IMR-90 (cell line): Measurements from ENCODE around the gene ADTRP. TPM values are rescaled to one million over a fixed set of nuclear protein-coding genes. Genes with fewer than 3 reads are reported as not detected.

Experiments used
- ATAC-seq: fragments of 200-7000 bp; cut with Tn5 transposase; 2 replicates; pipeline ENCODE4 v1.9.1; 2020; ENCODE audit warnings: low read depth, mild to moderate bottlenecking, moderate library complexity
- BruUV-seq: library from RNA; stranded (reverse); fragments of 400-500 nt; replicated peaks from 2 replicates; lab custom pipeline; 2021; lab: Mats Ljungman, UMichigan
- CTCF ChIA-PET: fragments of 300-600 bp; formaldehyde crosslinking; extraction: SDS; loops from one replicate; lab custom pipeline; 2021; ENCODE audit warnings: antibody characterized with exemption; lab: Yijun Ruan, JAX
- POLR2A ChIA-PET: fragments of 300-600 bp; sonication (Branson Sonifier 250); formaldehyde crosslinking; loops from one replicate; lab custom pipeline; 2022; ENCODE audit warnings: antibody characterized with exemption; ENCODE audit not compliant: unreplicated experiment; lab: Charles Lee
- DNase-seq: peaks from one replicate; pipeline ENCODE4 v3.0.0; 2013
- H2AFZ ChIP-seq: replicated peaks from 2 replicates; pipeline ENCODE3; 2013; ENCODE audit warnings: low read length, mild to moderate bottlenecking; ENCODE audit not compliant: poor library complexity
- H2AK5ac ChIP-seq: 2 replicates; pipeline ENCODE4 v1.6.1; 2013; ENCODE audit warnings: low read depth, low read length, inconsistent platforms
- H2AK9ac ChIP-seq: replicated peaks from 2 replicates; pipeline ENCODE3; 2013; ENCODE audit warnings: mild to moderate bottlenecking, low read depth, low read length, moderate library complexity; ENCODE audit not compliant: poor library complexity
- H2BK120ac ChIP-seq: 2 replicates; pipeline ENCODE4 v1.6.1; 2013; ENCODE audit warnings: low read depth, low read length, inconsistent platforms
- H2BK15ac ChIP-seq: 3 replicates; pipeline ENCODE4 v1.6.1; 2013; ENCODE audit warnings: low read depth, low read length, inconsistent platforms
- H2BK20ac ChIP-seq: 2 replicates; pipeline ENCODE4 v1.6.1; 2013; ENCODE audit warnings: low read depth, mild to moderate bottlenecking, inconsistent platforms, low read length, moderate library complexity
- H2BK5ac ChIP-seq: 2 replicates; pipeline ENCODE4 v1.6.1; 2013; ENCODE audit warnings: mild to moderate bottlenecking, low read depth, low read length, inconsistent platforms; ENCODE audit not compliant: poor library complexity, severe bottlenecking
- H3K14ac ChIP-seq: replicated peaks from 2 replicates; pipeline ENCODE4 v1.6.1; 2013; ENCODE audit warnings: low read depth, low read length, inconsistent platforms
- H3K18ac ChIP-seq: 2 replicates; pipeline ENCODE4 v1.6.1; 2013; ENCODE audit warnings: low read depth, low read length, control low read depth
- H3K23ac ChIP-seq: 2 replicates; pipeline ENCODE4 v1.6.1; 2013; ENCODE audit warnings: low read depth, low read length, inconsistent platforms
- H3K27ac ChIP-seq: 2 replicates; pipeline ENCODE4 v1.5.1; 2013; ENCODE audit warnings: mild to moderate bottlenecking, control low read depth, low read length; ENCODE audit not compliant: insufficient read depth
- H3K27me3 ChIP-seq: 2 replicates; pipeline ENCODE4 v1.6.1; 2013; ENCODE audit warnings: low read length; ENCODE audit not compliant: control insufficient read depth, insufficient read depth
- H3K36me3 ChIP-seq: 2 replicates; pipeline ENCODE4 v1.6.1; 2013; ENCODE audit warnings: low read length, mixed read lengths; ENCODE audit not compliant: control insufficient read depth, insufficient read depth
- H3K4ac ChIP-seq: 2 replicates; pipeline ENCODE4 v1.6.1; 2013; ENCODE audit warnings: low read depth, low read length, inconsistent platforms
- H3K4me1 ChIP-seq: 2 replicates; pipeline ENCODE4 v1.6.1; 2013; ENCODE audit warnings: low read length, mixed read lengths; ENCODE audit not compliant: control insufficient read depth, insufficient read depth
- H3K4me2 ChIP-seq: 2 replicates; pipeline ENCODE4 v1.6.1; 2013; ENCODE audit warnings: low read depth, mild to moderate bottlenecking, control low read depth, low read length, moderate library complexity
- H3K4me3 ChIP-seq: 2 replicates; pipeline ENCODE4 v1.5.1; 2013; ENCODE audit warnings: low read depth, mild to moderate bottlenecking, control low read depth, low read length, moderate library complexity; ENCODE audit not compliant: insufficient read depth
- H3K56ac ChIP-seq: 2 replicates; pipeline ENCODE4 v1.6.1; 2013; ENCODE audit warnings: low read length, inconsistent platforms; ENCODE audit not compliant: insufficient read depth; ENCODE audit errors: extremely low read depth
- H3K79me1 ChIP-seq, 2 experiments: 2 replicates each; pipeline ENCODE4 v1.6.1; 2013; ENCODE audit warnings: low read length in 2 of 2, inconsistent platforms in 1 of 2, low read depth in 1 of 2
- H3K9ac ChIP-seq: 2 replicates; pipeline ENCODE4 v1.6.1; 2013; ENCODE audit warnings: low read depth, low read length, control low read depth
- H3K9me1 ChIP-seq: 2 replicates; pipeline ENCODE4 v1.6.1; 2013; ENCODE audit warnings: low read length, inconsistent platforms; ENCODE audit not compliant: insufficient read depth
- H3K9me3 ChIP-seq: 2 replicates; pipeline ENCODE4 v1.6.1; 2013; ENCODE audit warnings: low read length; ENCODE audit not compliant: control insufficient read depth, insufficient read depth
- H4K20me1 ChIP-seq: 2 replicates; pipeline ENCODE4 v1.6.1; 2013; ENCODE audit warnings: low read length, inconsistent platforms; ENCODE audit not compliant: insufficient read depth
- H4K5ac ChIP-seq: 2 replicates; pipeline ENCODE4 v1.6.1; 2013; ENCODE audit warnings: mild to moderate bottlenecking, low read depth, low read length, control low read depth
- H4K8ac ChIP-seq, 2 experiments: 2 replicates each; pipeline ENCODE4 v1.6.1; 2013; ENCODE audit warnings: low read depth in 2 of 2, low read length in 2 of 2, control low read depth in 1 of 2, inconsistent platforms in 1 of 2
- H4K91ac ChIP-seq: 2 replicates; pipeline ENCODE4 v1.6.1; 2013; ENCODE audit warnings: low read depth, low read length, inconsistent platforms; ENCODE audit not compliant: insufficient read depth
- BHLHE40 ChIP-seq: fragments of 150-350 bp; IDR thresholded peaks from 2 replicates; pipeline ENCODE4 v1.6.1; 2016; ENCODE audit warnings: mild to moderate bottlenecking, low read depth, low read length
- CEBPB ChIP-seq: IDR thresholded peaks from 2 replicates; pipeline ENCODE4 v1.6.1; 2012; ENCODE audit warnings: low read depth, low read length, improper control_type of control experiment
- CTCF ChIP-seq: conservative IDR thresholded peaks from 2 replicates; pipeline ENCODE4 v1.5.1; 2012; ENCODE audit warnings: mild to moderate bottlenecking, low read depth, low read length, improper control_type of control experiment
- ELK1 ChIP-seq: fragments of 150-350 bp; IDR thresholded peaks from 2 replicates; pipeline ENCODE4 v1.6.1; 2016; ENCODE audit warnings: low read depth, mild to moderate bottlenecking, low read length, moderate library complexity, borderline replicate concordance
- FOS ChIP-seq: fragments of 150-350 bp; IDR thresholded peaks from 2 replicates; pipeline ENCODE4 v1.6.1; 2016; ENCODE audit warnings: low read depth, low read length
- MAFK ChIP-seq: IDR thresholded peaks from 2 replicates; pipeline ENCODE4 v1.6.1; 2012; ENCODE audit warnings: low read depth, low read length, improper control_type of control experiment
- MAZ ChIP-seq: IDR thresholded peaks from 2 replicates; pipeline ENCODE4 v1.6.1; 2012; ENCODE audit warnings: low read depth, mild to moderate bottlenecking, low read length, improper control_type of control experiment, moderate library complexity, borderline replicate concordance
- MXI1 ChIP-seq: IDR thresholded peaks from 2 replicates; pipeline ENCODE4 v1.6.1; 2012; ENCODE audit warnings: low read depth, mild to moderate bottlenecking, low read length, moderate library complexity, borderline replicate concordance
- RAD21 ChIP-seq: IDR thresholded peaks from 2 replicates; pipeline ENCODE4 v1.6.1; 2012; ENCODE audit warnings: low read length, improper control_type of control experiment
- WGBS, 2 experiments: methylation state at CpG; one replicate each; pipeline versions ENCODE4 v1.1.5 to v1.1.7; 2013; ENCODE audit warnings: missing lambda C conversion rate in 2 of 2; ENCODE audit not compliant: insufficient read length in 1 of 2; ENCODE audit errors: extremely low coverage in 2 of 2; 5-methylcytosine and 5-hydroxymethylcytosine counted together
- dilution Hi-C: fragments of 300-500 bp; cut with HindIII; formaldehyde crosslinking; loops from one replicate; pipeline ENCODE4 v1.14.3; 2018; ENCODE audit warnings: low sequenced_read_pairs; ENCODE audit not compliant: unreplicated experiment
- in situ Hi-C: fragments of 300-500 bp; cut with MboI; formaldehyde crosslinking; loops from 3 replicates; pipeline ENCODE4 v1.14.3; 2019; ENCODE audit warnings: low sequenced_read_pairs, inconsistent platforms, mixed read lengths
- intact Hi-C: fragments of 100-400 bp; cut with micrococcal nuclease; formaldehyde crosslinking; loops from 2 replicates; pipeline ENCODE4 v1.10.0; 2022
- polyA plus RNA-seq, 3 experiments: library from polyadenylated mRNA; depleted of rRNA; stranded (reverse); fragments of >200 nt; gene quantifications; 2 replicates each; pipeline ENCODE4 v1.2.3, GENCODE V29; 2012; ENCODE audit warnings: low replicate concordance in 1 of 3
- total RNA-seq: library from RNA; depleted of rRNA; stranded (reverse); fragments of >200 nt; gene quantifications from 2 replicates; pipeline ENCODE4 v1.2.3, GENCODE V29; 2012

The ADTRP gene
- total and polyA plus RNA-seq, 2 of the 4 experiments (the other 2 are of a cell fraction) = 0.50 to 0.72 TPM

DNA sequence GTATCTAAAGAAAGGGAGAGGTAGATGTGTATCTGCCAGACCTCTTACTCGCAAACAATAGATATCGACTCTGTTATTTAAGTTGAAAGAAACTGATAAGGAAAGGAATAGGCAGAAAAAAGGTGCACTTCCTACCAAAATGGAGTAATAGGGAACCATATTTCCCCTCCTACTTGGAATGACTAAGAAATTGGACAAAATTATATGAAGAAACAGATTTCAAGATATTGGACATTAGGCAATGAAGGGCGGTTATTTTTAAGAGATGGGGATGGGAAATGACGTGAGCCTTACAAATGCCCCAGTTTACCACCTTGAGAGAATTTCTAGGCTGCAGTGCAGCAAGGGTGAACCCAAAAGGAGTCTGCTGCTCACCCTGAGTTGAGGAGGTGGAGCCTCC, 108.9 kb downstream of the ADTRP start:
- Histone ChIP-seq H4K8ac (no peak overlapping the region), H4K91ac (no peak overlapping the region), H3K23ac (no peak overlapping the region), H2AK5ac (no peak overlapping the region), H2AFZ (no peak overlapping the region), H2BK20ac (no peak overlapping the region), H3K18ac (no peak overlapping the region), H3K27me3 (no peaks in the 10 kb centered on the region), H3K9ac (no peak overlapping the region), H2BK120ac (no peak overlapping the region), H3K56ac (no peak overlapping the region), H3K4me3 (no peak overlapping the region), H3K36me3 (no peaks in the 10 kb centered on the region), H3K4me2 (no peak overlapping the region), H3K14ac (no peak overlapping the region), H3K27ac (no peak overlapping the region), H2BK5ac (no peak overlapping the region), H4K20me1 (no peaks in the 10 kb centered on the region), H3K9me1 (no peaks in the 10 kb centered on the region), H3K4me1 (no peaks in the 10 kb centered on the region; the same call in 1 of the 2 replicates), H3K4ac (no peak overlapping the region), H3K79me1 (no peaks in the 10 kb centered on the region), H2BK15ac (no peak overlapping the region), H4K5ac (no peak overlapping the region), H2AK9ac (no peak overlapping the region), H3K9me3 (no peaks in the 10 kb centered on the region)
- ATAC-seq (no peak), DNase-seq (no peak)
- POLR2A ChIA-PET = no interaction called here
- 80% methylated on average over 1 of the region's 4 CpGs; no CpG with 5 or more reads in 1 of the 2 experiments for WGBS, 2 experiments
- CTCF ChIA-PET = no interaction called here
- in situ Hi-C loops (no loop called here), dilution Hi-C loops (no loop called here), intact Hi-C loops (no loop called here)
- no TSS peak for BruUV-seq
- TF ChIP-seq BHLHE40 (no peak), MAFK (no peak), ELK1 (no peak), FOS (no peak), MXI1 (no peak), RAD21 (no peak), MAZ (no peak), CTCF (no peak), CEBPB (no peak)
